OCI-LY7 (cell line): ENCODE data around the gene RIMBP2.

Source experiments
- EZH2phosphoT487 ChIP-seq: fragments of 200-600 bp; sonication (generic); IDR thresholded peaks from 2 replicates; pipeline ENCODE4 v1.6.1; 2018; ENCODE audit warnings: low read depth, borderline replicate concordance, mild to moderate bottlenecking, mixed run types, antibody characterized with exemption, low read length, moderate library complexity, mixed read lengths
- TF ChIP-seq, protein P1 (sequence below): fragments of 200-600 bp; sonication (generic); conservative IDR thresholded peaks from 2 replicates; pipeline ENCODE4 v1.5.1; 2014; ENCODE audit warnings: mild to moderate bottlenecking, antibody characterized with exemption, low read length, moderate library complexity, mixed read lengths

DNA sequence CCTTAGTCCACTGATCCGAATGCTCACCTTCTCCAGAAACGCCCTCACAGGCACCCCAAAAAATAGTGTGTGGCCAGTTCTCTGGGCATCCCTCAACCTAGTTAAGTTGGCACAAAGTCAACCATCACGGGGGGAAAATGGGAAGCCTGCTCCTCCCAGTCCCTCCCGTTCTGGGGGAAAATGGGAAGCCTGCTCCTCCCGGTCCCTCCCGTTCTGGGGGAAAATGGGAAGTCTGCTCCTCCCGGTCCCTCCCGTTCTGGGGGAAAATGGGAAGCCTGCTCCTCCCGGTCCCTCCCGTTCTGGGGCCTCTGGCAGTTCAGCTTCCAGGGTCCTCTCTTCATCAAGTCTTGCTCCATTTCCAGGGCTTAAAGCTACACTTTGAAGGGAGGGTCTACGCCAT, 106.1 kb downstream of the RIMBP2 start:
- TF ChIP-seq, protein P1, sequence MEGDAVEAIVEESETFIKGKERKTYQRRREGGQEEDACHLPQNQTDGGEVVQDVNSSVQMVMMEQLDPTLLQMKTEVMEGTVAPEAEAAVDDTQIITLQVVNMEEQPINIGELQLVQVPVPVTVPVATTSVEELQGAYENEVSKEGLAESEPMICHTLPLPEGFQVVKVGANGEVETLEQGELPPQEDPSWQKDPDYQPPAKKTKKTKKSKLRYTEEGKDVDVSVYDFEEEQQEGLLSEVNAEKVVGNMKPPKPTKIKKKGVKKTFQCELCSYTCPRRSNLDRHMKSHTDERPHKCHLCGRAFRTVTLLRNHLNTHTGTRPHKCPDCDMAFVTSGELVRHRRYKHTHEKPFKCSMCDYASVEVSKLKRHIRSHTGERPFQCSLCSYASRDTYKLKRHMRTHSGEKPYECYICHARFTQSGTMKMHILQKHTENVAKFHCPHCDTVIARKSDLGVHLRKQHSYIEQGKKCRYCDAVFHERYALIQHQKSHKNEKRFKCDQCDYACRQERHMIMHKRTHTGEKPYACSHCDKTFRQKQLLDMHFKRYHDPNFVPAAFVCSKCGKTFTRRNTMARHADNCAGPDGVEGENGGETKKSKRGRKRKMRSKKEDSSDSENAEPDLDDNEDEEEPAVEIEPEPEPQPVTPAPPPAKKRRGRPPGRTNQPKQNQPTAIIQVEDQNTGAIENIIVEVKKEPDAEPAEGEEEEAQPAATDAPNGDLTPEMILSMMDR = no peak
- TF ChIP-seq EZH2phosphoT487 = no peak
